Liver (tissue), 9 donors: ENCODE measurements around the gene SLC6A3. TPM values are rescaled to one million over a fixed set of nuclear protein-coding genes. Genes with fewer than 3 reads are reported as not detected.

Experiments
- DNase-seq: peaks from one replicate; pipeline ENCODE4 v3.0.0-alpha.2; 2017; ENCODE audit warnings: low spot score
- H3K27ac ChIP-seq, 2 donors: one replicate each; pipeline ENCODE4 v1.7.0; 2013; ENCODE audit warnings: inconsistent platforms in 2 of 2, low read length in 2 of 2, control low read depth in 1 of 2, low read depth in 1 of 2, mild to moderate bottlenecking in 1 of 2
- H3K27me3 ChIP-seq, 4 donors: one replicate each; pipeline versions ENCODE4 v1.6.1 to v1.7.0; 2013; ENCODE audit warnings: low read length in 3 of 4, inconsistent platforms in 1 of 4, mild to moderate bottlenecking in 1 of 4, moderate library complexity in 1 of 4; ENCODE audit not compliant: control insufficient read depth in 4 of 4, insufficient read depth in 4 of 4
- H3K36me3 ChIP-seq, 4 donors: one replicate each; pipeline versions ENCODE4 v1.6.1 to v1.7.0; 2013; ENCODE audit warnings: low read length in 3 of 4, mild to moderate bottlenecking in 3 of 4, low read depth in 1 of 4, moderate library complexity in 1 of 4; ENCODE audit not compliant: control insufficient read depth in 4 of 4, insufficient read depth in 3 of 4
- H3K4me1 ChIP-seq, 4 donors: one replicate each; pipeline versions ENCODE4 v1.6.1 to v1.7.0; 2013; ENCODE audit warnings: low read length in 3 of 4, mild to moderate bottlenecking in 3 of 4, moderate library complexity in 1 of 4; ENCODE audit not compliant: control insufficient read depth in 4 of 4, insufficient read depth in 4 of 4
- H3K4me3 ChIP-seq, 3 donors: one replicate each; pipeline versions ENCODE4 v1.6.1 to v1.7.0; 2013; ENCODE audit warnings: low read length in 3 of 3, control low read depth in 1 of 3, low read depth in 1 of 3, mild to moderate bottlenecking in 1 of 3
- H3K9ac ChIP-seq, 2 donors: one replicate each; pipeline ENCODE4 v1.7.0; 2013; ENCODE audit warnings: low read length in 2 of 2, mild to moderate bottlenecking in 2 of 2, moderate library complexity in 2 of 2, control low read depth in 1 of 2, low read depth in 1 of 2
- H3K9me3 ChIP-seq, 4 donors: one replicate each; pipeline versions ENCODE4 v1.6.1 to v1.7.0; 2013; ENCODE audit warnings: low read length in 3 of 4; ENCODE audit not compliant: control insufficient read depth in 4 of 4
- EGR1 ChIP-seq, 2 donors: IDR thresholded peaks; 2 replicates each; pipeline ENCODE4 v1.6.1; 2016 to 2018; ENCODE audit warnings: antibody characterized with exemption in 2 of 2, low read depth in 2 of 2
- FOXA1 ChIP-seq: IDR thresholded peaks from 2 replicates; pipeline ENCODE4 v1.6.1; 2016; ENCODE audit warnings: antibody characterized with exemption
- FOXA2 ChIP-seq: IDR thresholded peaks from 2 replicates; pipeline ENCODE4 v1.6.1; 2016; ENCODE audit warnings: antibody characterized with exemption
- GABPA ChIP-seq, 2 donors: IDR thresholded peaks in 1 of 2; conservative IDR thresholded peaks in 1 of 2; 2 replicates each; pipeline ENCODE4 v1.6.1; 2016; ENCODE audit warnings: antibody characterized with exemption in 2 of 2, mild to moderate bottlenecking in 1 of 2, moderate library complexity in 1 of 2
- HNF4A ChIP-seq, 2 donors: conservative IDR thresholded peaks; 2 replicates each; pipeline ENCODE4 v1.6.1; 2016; ENCODE audit warnings: antibody characterized with exemption in 2 of 2, mild to moderate bottlenecking in 2 of 2
- HNF4G ChIP-seq: IDR thresholded peaks from 2 replicates; pipeline ENCODE4 v1.6.1; 2016; ENCODE audit warnings: antibody characterized with exemption
- JUND ChIP-seq, 2 donors: IDR thresholded peaks; 2 replicates each; pipeline ENCODE4 v1.6.1; 2016; ENCODE audit warnings: antibody characterized with exemption in 2 of 2
- RAD21 ChIP-seq, 2 donors: IDR thresholded peaks; 2 replicates each; pipeline ENCODE4 v1.6.1; 2016; ENCODE audit warnings: antibody characterized with exemption in 2 of 2, mild to moderate bottlenecking in 2 of 2
- RXRA ChIP-seq, 2 donors: IDR thresholded peaks; 2 replicates each; pipeline ENCODE4 v1.6.1; 2017 to 2018; ENCODE audit warnings: antibody characterized with exemption in 2 of 2, mild to moderate bottlenecking in 1 of 2
- SP1 ChIP-seq: IDR thresholded peaks from 2 replicates; pipeline ENCODE4 v1.6.1; 2018; ENCODE audit warnings: antibody characterized with exemption, mild to moderate bottlenecking
- WGBS: extraction: QIAGEN DNeasy Blood & Tissue Kit; methylation state at CpG from one replicate; pipeline ENCODE4 v1.1.7; 2013; 5-methylcytosine and 5-hydroxymethylcytosine counted together
- polyA plus RNA-seq, 2 donors: library from polyadenylated mRNA; stranded (reverse) in 1 of 2; unstranded in 1 of 2; fragments of 200-250 nt in 1 of 2; fragments of >200 nt in 1 of 2; fragmentation: Nextera tagmentation in 1 of 2; extraction: Ambion mirVana in 1 of 2; gene quantifications; one replicate each; pipeline versions ENCODE4 v1.2.1 to v1.2.3, GENCODE V29; 2013 to 2015
- total RNA-seq, 2 donors: library from RNA; depleted of rRNA; stranded (reverse); fragments of >200 nt; gene quantifications; one replicate each; pipeline ENCODE4 v1.2.3, GENCODE V29; 2014
- TF ChIP-seq, protein P1 (sequence below): IDR thresholded peaks from 2 replicates; pipeline ENCODE4 v1.6.1; 2016; ENCODE audit warnings: antibody characterized with exemption, mild to moderate bottlenecking
- TF ChIP-seq, protein P2 (sequence below): fragments of 150-350 bp; IDR thresholded peaks from 2 replicates; pipeline ENCODE4 v1.5.1; 2017; ENCODE audit warnings: improper control_type of control experiment, low read depth, low read length; ENCODE audit not compliant: missing input control
- TF ChIP-seq, protein P3 (sequence below): IDR thresholded peaks from 2 replicates; pipeline ENCODE4 v1.6.1; 2016; ENCODE audit warnings: antibody characterized with exemption
- donor health status: healthy.
- donor health status: healthy.
- donor health status: healthy.
- donor health status: healthy.
- donor health status: healthy.

The SLC6A3 gene
- total and polyA plus RNA-seq, 4 donors = not detected

DNA sequence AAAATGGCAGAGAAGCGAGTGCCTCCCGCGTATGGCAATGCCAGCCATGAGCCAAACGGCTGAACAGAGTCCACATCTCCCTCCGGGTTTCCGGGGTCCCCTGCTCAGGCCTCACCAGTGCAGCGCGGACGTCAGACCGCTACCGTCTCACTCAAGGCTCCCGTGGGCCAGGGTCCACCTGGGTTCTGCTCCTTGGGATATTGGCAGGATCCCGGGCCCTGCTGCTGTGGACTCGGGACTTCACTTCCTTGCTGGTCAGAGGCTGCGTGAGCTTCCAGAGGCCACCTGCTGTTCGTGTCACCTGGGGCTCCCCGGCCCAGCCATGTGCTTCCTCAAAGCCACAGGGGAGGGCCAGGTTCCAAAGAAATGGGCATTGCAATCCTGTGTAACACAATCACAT lies 61.9 kb downstream of the SLC6A3 start:
- Histone ChIP-seq H3K27ac (no peak overlapping the region), H3K36me3 (no peaks in the 10 kb centered on the region), H3K9ac (no peak overlapping the region), H3K27me3 (peaks cover 0 to 3% (median 1%) of the 10 kb centered on the region in 4 donors), H3K4me1 (peaks cover 3 to 18% (median 8%) of the 10 kb centered on the region in 4 donors), H3K9me3 (no peaks in the 10 kb centered on the region), H3K4me3 (no peak overlapping the region)
- WGBS = 81% methylated on average over 17 of the region's 17 CpGs
- TF ChIP-seq, protein P1, sequence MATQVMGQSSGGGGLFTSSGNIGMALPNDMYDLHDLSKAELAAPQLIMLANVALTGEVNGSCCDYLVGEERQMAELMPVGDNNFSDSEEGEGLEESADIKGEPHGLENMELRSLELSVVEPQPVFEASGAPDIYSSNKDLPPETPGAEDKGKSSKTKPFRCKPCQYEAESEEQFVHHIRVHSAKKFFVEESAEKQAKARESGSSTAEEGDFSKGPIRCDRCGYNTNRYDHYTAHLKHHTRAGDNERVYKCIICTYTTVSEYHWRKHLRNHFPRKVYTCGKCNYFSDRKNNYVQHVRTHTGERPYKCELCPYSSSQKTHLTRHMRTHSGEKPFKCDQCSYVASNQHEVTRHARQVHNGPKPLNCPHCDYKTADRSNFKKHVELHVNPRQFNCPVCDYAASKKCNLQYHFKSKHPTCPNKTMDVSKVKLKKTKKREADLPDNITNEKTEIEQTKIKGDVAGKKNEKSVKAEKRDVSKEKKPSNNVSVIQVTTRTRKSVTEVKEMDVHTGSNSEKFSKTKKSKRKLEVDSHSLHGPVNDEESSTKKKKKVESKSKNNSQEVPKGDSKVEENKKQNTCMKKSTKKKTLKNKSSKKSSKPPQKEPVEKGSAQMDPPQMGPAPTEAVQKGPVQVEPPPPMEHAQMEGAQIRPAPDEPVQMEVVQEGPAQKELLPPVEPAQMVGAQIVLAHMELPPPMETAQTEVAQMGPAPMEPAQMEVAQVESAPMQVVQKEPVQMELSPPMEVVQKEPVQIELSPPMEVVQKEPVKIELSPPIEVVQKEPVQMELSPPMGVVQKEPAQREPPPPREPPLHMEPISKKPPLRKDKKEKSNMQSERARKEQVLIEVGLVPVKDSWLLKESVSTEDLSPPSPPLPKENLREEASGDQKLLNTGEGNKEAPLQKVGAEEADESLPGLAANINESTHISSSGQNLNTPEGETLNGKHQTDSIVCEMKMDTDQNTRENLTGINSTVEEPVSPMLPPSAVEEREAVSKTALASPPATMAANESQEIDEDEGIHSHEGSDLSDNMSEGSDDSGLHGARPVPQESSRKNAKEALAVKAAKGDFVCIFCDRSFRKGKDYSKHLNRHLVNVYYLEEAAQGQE = no peak
- TF ChIP-seq JUND (IDR thresholded peaks at IDR 0.05) = no peak
- TF ChIP-seq, protein P2, sequence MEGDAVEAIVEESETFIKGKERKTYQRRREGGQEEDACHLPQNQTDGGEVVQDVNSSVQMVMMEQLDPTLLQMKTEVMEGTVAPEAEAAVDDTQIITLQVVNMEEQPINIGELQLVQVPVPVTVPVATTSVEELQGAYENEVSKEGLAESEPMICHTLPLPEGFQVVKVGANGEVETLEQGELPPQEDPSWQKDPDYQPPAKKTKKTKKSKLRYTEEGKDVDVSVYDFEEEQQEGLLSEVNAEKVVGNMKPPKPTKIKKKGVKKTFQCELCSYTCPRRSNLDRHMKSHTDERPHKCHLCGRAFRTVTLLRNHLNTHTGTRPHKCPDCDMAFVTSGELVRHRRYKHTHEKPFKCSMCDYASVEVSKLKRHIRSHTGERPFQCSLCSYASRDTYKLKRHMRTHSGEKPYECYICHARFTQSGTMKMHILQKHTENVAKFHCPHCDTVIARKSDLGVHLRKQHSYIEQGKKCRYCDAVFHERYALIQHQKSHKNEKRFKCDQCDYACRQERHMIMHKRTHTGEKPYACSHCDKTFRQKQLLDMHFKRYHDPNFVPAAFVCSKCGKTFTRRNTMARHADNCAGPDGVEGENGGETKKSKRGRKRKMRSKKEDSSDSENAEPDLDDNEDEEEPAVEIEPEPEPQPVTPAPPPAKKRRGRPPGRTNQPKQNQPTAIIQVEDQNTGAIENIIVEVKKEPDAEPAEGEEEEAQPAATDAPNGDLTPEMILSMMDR = no peak
- TF ChIP-seq FOXA2 = no peak
- TF ChIP-seq HNF4A (conservative IDR thresholded peaks at IDR 0.05) = no peak
- TF ChIP-seq GABPA (IDR thresholded peaks at IDR 0.05 in 1 of 2, conservative IDR thresholded peaks at IDR 0.05 in 1 of 2) = no peak
- no peak for TF ChIP-seq FOXA1
- TF ChIP-seq RXRA (IDR thresholded peaks at IDR 0.05) = no peak
- TF ChIP-seq EGR1 (IDR thresholded peaks at IDR 0.05; ENCODE audit: low read depth in 2 of 2) = no peak
- DNase-seq = no peak

DNA sequence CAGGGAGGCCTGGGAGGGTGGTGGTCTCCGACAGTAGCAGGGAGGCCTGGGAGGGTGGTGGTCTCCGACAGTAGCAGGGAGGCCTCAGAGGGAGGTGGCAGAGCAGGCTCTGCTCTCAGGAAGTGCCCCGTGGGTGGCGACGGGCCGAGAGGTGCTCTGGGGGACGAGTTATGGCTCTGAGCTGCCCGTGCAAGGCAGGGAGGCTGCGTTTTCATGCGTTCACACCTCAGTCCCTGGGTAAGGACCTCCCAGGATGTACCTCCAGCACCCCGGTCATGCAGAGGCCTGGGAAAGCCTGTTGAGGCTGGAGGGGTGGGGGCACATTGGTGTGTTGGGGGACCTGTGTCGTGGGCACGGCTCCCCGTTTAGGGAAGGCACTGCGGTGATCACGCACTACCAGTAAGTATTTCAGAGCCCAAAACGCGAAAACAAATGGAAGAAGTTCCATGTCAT lies 63.0 kb downstream of the SLC6A3 start:
- TF ChIP-seq FOXA1 (no peak), HNF4G (no peak), SP1 (no peak), RAD21 (IDR thresholded peaks at IDR 0.05) (no peak), FOXA2 (no peak), JUND (IDR thresholded peaks at IDR 0.05) (no peak)
- TF ChIP-seq, protein P3, sequence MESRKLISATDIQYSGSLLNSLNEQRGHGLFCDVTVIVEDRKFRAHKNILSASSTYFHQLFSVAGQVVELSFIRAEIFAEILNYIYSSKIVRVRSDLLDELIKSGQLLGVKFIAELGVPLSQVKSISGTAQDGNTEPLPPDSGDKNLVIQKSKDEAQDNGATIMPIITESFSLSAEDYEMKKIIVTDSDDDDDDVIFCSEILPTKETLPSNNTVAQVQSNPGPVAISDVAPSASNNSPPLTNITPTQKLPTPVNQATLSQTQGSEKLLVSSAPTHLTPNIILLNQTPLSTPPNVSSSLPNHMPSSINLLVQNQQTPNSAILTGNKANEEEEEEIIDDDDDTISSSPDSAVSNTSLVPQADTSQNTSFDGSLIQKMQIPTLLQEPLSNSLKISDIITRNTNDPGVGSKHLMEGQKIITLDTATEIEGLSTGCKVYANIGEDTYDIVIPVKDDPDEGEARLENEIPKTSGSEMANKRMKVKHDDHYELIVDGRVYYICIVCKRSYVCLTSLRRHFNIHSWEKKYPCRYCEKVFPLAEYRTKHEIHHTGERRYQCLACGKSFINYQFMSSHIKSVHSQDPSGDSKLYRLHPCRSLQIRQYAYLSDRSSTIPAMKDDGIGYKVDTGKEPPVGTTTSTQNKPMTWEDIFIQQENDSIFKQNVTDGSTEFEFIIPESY = no peak
- Histone ChIP-seq H3K4me1 (peaks cover 3 to 18% (median 8%) of the 10 kb centered on the region in 4 donors), H3K27me3 (peaks cover 0 to 3% (median 1%) of the 10 kb centered on the region in 4 donors), H3K27ac (no peak overlapping the region), H3K4me3 (no peak overlapping the region), H3K9me3 (no peaks in the 10 kb centered on the region), H3K9ac (no peak overlapping the region), H3K36me3 (no peaks in the 10 kb centered on the region)
- no peak for DNase-seq
- 90% methylated on average over 18 of the region's 18 CpGs for WGBS
